Femur (tissue), 1 donor: ENCODE data around the gene NUP210.

Experiments
- DNase-seq: peaks from one replicate; pipeline ENCODE4 v3.0.0-alpha.2; 2017

The NUP210 gene

GRCh38 chr3:13346481-13347389 lies 73.4 kb downstream of the NUP210 start:
- peak; percentile 49 for DNase-seq

GRCh38 chr3:13345772-13346171 lies 74.3 kb downstream of the NUP210 start:
- no peak for DNase-seq

DNA sequence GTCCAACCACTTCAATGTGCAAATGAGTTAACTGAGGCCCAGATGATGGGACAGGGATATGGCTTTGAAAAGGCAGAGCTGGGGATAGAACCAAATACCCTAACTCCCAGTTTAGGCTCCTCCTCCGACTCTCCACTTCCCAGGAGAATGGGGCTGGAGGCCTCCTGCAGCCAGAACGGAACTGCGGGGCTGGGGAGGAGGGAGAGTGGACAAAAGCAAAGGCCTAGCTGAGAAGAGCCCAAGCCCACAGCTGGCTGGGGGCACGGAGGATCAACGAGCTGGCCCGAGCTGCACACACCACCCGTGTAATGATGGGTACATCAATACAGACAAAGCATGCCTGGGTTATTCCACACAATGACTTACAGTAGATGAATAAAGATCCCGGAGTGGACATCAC lies 74.8 kb downstream of the NUP210 start:
- no peak for DNase-seq

GRCh38 chr3:13344663-13345062 lies 75.5 kb downstream of the NUP210 start:
- DNase-seq: no peak

GRCh38 chr3:13343601-13344000 lies 76.5 kb downstream of the NUP210 start:
- DNase-seq: no peak

DNA sequence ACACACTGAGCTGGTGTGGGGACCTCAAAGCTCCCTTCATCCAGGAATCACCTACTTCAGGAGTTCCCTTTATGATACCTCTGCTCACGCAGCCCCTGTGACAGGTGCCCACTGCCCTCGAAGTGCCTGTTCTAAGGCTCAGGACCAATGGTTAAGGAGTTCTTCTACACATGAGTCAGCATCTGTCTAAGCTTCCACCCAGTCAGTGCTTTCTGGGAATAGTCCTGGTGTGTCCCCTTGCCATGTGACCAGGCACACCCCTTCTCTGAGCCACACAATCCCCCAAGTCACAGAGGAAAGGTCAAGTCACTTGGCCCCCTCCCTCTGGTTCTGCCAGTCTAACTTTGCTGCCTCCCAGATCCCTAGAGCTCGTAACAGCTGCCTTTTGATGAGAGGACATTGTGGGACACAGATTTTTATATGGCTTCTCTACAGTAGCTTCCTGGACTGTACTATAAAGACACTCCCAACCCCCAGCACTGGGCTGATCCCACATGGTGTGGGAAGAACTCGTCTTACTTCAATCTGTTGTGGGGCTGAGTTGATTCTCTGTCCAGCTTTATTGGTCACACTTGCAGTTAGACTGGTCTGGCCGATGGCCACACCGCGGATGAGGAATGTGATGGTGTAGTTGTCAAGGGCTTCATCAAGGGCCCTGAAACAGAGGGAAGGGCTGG lies 78.8 kb downstream of the NUP210 start:
- DNase-seq: no peak

DNA sequence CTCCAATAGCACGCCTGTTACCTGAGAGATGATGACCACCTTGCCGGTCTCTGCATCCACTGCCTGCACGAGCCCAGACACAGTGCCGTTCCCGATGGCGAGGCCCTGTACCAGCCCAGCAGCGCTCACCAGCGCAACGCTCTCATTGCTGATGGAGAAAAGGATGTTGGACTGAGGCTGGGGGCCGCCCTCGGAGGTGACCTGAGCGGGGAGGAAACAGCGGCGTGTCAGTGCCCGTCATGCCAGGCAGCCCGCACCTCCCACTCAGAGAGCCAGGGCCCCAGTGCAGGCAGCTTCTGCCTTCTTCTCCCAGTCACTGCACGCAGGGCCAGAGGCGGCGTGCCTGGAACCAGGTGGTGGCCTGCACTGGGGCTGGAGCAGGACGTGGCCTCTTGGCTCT lies 80.3 kb downstream of the NUP210 start:
- no peak for DNase-seq

GRCh38 chr3:13338996-13339395 lies 81.1 kb downstream of the NUP210 start:
- no peak for DNase-seq

GRCh38 chr3:13338231-13338630 lies 81.9 kb downstream of the NUP210 start:
- no peak for DNase-seq

- no peak for DNase-seq
Observed at GRCh38 chr3:13336592-13336991, 83.5 kb downstream of the NUP210 start.

GRCh38 chr3:13335503-13335902 lies 84.6 kb downstream of the NUP210 start:
- no peak for DNase-seq

DNA sequence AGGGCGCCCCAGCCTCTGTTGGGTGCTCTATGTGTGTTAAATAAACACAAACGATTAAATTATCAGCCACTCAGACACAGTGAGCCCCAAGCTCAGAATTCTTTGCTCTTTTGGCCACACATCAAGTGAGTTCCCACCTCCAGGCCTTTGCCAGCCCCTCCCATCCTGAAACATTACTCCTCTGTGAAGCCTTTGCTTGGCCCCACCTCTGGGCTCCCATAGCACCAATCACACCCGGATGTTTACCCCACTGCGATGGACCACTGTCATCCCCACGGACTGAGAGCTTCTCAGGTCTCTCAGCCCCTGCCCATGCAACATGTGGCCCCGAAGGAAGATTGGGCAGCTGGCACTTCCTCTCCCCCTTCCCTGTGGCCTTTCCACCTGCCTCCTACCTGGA lies 85.1 kb downstream of the NUP210 start:
- no peak for DNase-seq

- DNase-seq: no peak
Observed at GRCh38 chr3:13333236-13333897, 86.8 kb downstream of the NUP210 start.

- DNase-seq: no peak
Observed at GRCh38 chr3:13332740-13333139, 87.4 kb downstream of the NUP210 start.

- DNase-seq: no peak
Observed at GRCh38 chr3:13332158-13332557, 88.0 kb downstream of the NUP210 start.

GRCh38 chr3:13329746-13330145 lies 90.4 kb downstream of the NUP210 start:
- no peak for DNase-seq

GRCh38 chr3:13325892-13326443 lies 94.2 kb downstream of the NUP210 start:
- DNase-seq: no peak

DNA sequence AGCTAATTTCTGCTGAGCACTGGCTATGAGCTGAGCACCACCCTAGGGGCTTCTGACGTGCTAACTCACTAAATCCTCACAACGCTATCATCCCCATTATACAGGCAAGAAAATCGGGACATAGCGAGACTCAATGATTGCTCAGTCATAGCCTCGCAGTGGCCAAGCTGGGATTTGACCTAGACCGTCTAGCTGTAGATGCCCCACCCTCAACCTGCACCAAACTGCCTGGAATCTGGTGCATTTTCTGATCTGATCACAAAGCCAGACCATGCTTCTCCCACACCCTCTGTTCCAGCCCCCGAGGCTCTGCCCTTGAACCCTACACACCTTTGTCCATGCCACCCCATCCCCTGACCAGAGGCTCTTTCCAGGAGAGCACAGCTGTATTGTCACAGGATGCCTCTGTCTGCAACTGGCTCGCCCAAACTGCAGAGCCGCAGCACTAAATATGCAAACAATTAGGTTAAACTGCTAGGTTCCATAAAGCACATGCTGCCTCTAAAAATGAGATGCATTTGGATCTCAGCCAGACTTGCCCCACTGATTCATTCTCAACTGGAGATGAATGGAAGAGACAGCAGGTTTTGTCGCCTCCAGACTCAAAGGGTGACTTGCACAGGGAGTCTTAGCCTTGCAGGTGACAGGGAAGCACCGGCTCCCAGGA lies 95.2 kb downstream of the NUP210 start:
- no peak for DNase-seq

- no peak for DNase-seq
Observed at GRCh38 chr3:13323822-13324221, 96.3 kb downstream of the NUP210 start.

DNA sequence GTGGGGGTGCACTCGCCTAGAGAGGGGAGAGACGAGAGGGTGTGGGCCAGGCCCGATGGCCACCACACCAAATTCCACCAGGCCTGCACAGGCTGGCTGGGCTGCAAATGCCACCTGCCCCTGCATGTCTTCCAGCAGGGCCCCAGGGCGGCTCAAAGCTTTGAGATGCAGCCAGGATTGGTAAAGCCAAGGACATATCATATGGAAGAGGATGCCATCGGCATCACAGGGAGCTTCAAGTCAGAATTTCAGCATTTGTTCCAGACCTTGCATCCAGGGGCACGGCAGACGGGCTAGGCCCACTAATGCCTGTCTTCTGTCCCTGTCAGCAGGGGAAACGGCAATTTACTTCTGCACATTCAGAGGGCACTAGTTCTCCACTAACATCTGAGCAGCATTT lies 97.8 kb downstream of the NUP210 start:
- no peak for DNase-seq

DNA sequence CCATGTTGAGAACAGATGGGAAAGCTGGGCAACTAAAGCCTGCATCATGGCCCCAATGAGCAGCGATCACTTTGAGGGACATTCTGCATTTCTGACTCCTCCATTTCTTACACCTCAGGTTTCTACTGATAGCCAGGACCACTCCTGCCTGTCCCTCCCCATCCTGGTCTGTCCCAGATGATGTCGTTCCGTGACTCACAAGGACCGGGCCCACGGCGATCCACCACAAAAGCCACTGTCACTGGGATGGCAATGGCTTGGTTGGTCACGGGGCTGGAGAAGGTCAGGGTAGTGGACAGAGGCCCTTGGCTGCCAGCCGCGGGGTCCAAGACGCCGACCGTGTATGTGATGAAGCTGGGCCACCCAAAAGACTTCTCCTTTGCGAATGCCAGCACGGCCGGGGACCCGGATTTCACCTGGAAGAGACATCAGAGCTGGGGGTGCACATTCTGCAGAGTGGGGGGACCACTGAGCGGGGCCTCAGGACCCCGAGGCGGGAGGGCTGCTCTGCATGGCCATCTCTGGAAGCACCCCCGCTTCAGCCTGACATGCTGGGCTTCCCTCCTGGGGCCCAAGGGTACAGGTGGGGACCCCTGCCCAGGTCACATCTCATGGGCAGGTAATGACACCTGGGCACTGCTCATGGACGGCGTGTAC lies 100.4 kb downstream of the NUP210 start:
- DNase-seq: no peak
